ENCODE measurements around the gene RAD1.
A peak's percentile ranks its signal among the peaks of the same experiment; 100 is the strongest.

The RAD1 gene

GRCh38 chr5:34915856-34916192, 520 bp upstream of the RAD1 start:
- DNase-seq (ENCODE audit: low spot score), result no peak

GRCh38 chr5:34914671-34915138, 599 bp downstream of the RAD1 start:
- DNase-seq (ENCODE audit: low spot score), result peak; percentile 49

GRCh38 chr5:34913072-34913471, 2.2 kb downstream of the RAD1 start:
- no peak for DNase-seq (ENCODE audit: low spot score)

GRCh38 chr5:34905564-34905963, 9.7 kb downstream of the RAD1 start:
- no peak for DNase-seq (ENCODE audit: low spot score)

GRCh38 chr5:34903260-34903659, 12.0 kb downstream of the RAD1 start:
- DNase-seq (ENCODE audit: low spot score), result no peak

GRCh38 chr5:34900652-34901051, 14.7 kb downstream of the RAD1 start:
- no peak for DNase-seq (ENCODE audit: low spot score)

GRCh38 chr5:34899066-34899465, 16.2 kb downstream of the RAD1 start:
- no peak for DNase-seq (ENCODE audit: low spot score)

GRCh38 chr5:34898258-34898895, 16.9 kb downstream of the RAD1 start:
- DNase-seq (ENCODE audit: low spot score), result peak; percentile 59

- no peak for DNase-seq (ENCODE audit: low spot score)
Measured at GRCh38 chr5:34897646-34898045, 17.7 kb downstream of the RAD1 start.

- no peak for DNase-seq (ENCODE audit: low spot score)
Measured at GRCh38 chr5:34895641-34896419, 19.5 kb downstream of the RAD1 start.

GRCh38 chr5:34894716-34895115, 20.6 kb downstream of the RAD1 start:
- DNase-seq (ENCODE audit: low spot score), result no peak

GRCh38 chr5:34892414-34892813, 22.9 kb downstream of the RAD1 start:
- DNase-seq (ENCODE audit: low spot score), result no peak

- no peak for DNase-seq (ENCODE audit: low spot score)
Measured at GRCh38 chr5:34891981-34892380, 23.3 kb downstream of the RAD1 start.

GRCh38 chr5:34889394-34889793, 25.9 kb downstream of the RAD1 start:
- DNase-seq (ENCODE audit: low spot score), result no peak

- no peak for DNase-seq (ENCODE audit: low spot score)
Measured at GRCh38 chr5:34886392-34887119, 28.7 kb downstream of the RAD1 start.

- DNase-seq (ENCODE audit: low spot score), result no peak
Measured at GRCh38 chr5:34881246-34881645, 34.1 kb downstream of the RAD1 start.

- no peak for DNase-seq (ENCODE audit: low spot score)
Measured at GRCh38 chr5:34876275-34876674, 39.0 kb downstream of the RAD1 start.

- no peak for DNase-seq (ENCODE audit: low spot score)
Measured at GRCh38 chr5:34870382-34870781, 44.9 kb downstream of the RAD1 start.

GRCh38 chr5:34869256-34869655, 46.0 kb downstream of the RAD1 start:
- DNase-seq (ENCODE audit: low spot score), result no peak

- no peak for DNase-seq (ENCODE audit: low spot score)
Measured at GRCh38 chr5:34868791-34869190, 46.5 kb downstream of the RAD1 start.

- no peak for DNase-seq (ENCODE audit: low spot score)
Measured at GRCh38 chr5:34867660-34868059, 47.6 kb downstream of the RAD1 start.

GRCh38 chr5:34866989-34867471, 48.3 kb downstream of the RAD1 start:
- peak; percentile 17 for DNase-seq (ENCODE audit: low spot score)

GRCh38 chr5:34865091-34865490, 50.2 kb downstream of the RAD1 start:
- DNase-seq (ENCODE audit: low spot score), result no peak

Measured in HuH-7 (cell line).